Activated T-cell treated with anti-CD3 and anti-CD28 coated beads, Interleukin-2, amount 50 U/mL, for 72 hours (primary cell): ENCODE results near the gene TEPSIN. TPM values are rescaled to one million over a fixed set of nuclear protein-coding genes. Genes with fewer than 3 reads are reported as not detected.
A peak's percentile ranks its signal among the peaks of the same experiment; 100 is the strongest.

Experiments used
- ATAC-seq, 2 donors: fragments of 150-1000 bp; cut with Tn5 transposase; replicated peaks in 1 of 2; 2 replicates each; pipeline ENCODE4 v1.10.0; 2021; ENCODE audit warnings: moderate library complexity in 2 of 2, mild to moderate bottlenecking in 1 of 2
- DNase-seq, 2 donors: peaks; one replicate each; pipeline ENCODE4 v3.0.0; 2021 to 2022; ENCODE audit warnings: mixed read lengths in 1 of 2
- H3K27ac Mint-ChIP-seq: one replicate; pipeline ENCODE4 v1.8.0; 2022; ENCODE audit warnings: mild to moderate bottlenecking, moderate library complexity, mixed read lengths
- H3K27me3 Mint-ChIP-seq: one replicate; pipeline ENCODE4 v1.8.0; 2022; ENCODE audit warnings: low read depth, mixed read lengths
- H3K36me3 Mint-ChIP-seq, 2 donors: one replicate each; pipeline ENCODE4 v1.8.0; 2022; ENCODE audit warnings: mixed read lengths in 2 of 2, mild to moderate bottlenecking in 1 of 2; ENCODE audit not compliant: insufficient read depth in 2 of 2
- H3K4me1 Mint-ChIP-seq: one replicate; pipeline ENCODE4 v1.8.0; 2022; ENCODE audit warnings: low read depth, mixed read lengths
- H3K4me3 Mint-ChIP-seq, 2 donors: one replicate each; pipeline ENCODE4 v1.8.0; 2022; ENCODE audit warnings: mild to moderate bottlenecking in 2 of 2, mixed read lengths in 2 of 2, moderate library complexity in 2 of 2
- H3K9me3 Mint-ChIP-seq, 2 donors: one replicate each; pipeline ENCODE4 v1.8.0; 2022; ENCODE audit warnings: mixed read lengths in 2 of 2
- total RNA-seq, 2 donors: library from RNA; stranded (reverse); gene quantifications; one replicate each; pipeline ENCODE4 v1.2.3, GENCODE V29; 2022

Gene TEPSIN
- total RNA-seq, 2 donors from 2014 or later = 39.1 to 55.0 TPM

DNA sequence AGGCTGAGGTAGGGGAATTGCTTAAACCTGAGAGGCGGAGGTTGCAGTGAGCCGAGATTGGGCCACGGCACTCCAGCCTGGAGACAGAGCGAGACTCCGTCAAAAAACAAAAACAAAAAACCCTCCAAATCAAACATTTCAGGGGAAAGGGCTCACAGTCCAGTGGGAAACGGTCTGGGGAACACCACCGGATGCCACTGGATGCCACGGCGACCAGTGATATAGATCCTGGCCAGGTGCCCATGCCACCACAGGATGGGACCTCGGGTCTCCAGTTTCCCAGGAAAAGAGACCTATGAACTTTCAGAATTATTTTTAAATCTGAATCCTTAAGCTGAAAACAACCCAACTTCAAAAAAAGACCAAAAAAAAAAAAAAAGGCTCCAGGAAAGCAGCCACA is 28.4 kb downstream of the TEPSIN start:
- Mint-ChIP-seq H3K9me3 (no peaks in the 10 kb centered on the region), H3K27ac (no peak overlapping the region), H3K36me3 (no peaks in the 10 kb centered on the region), H3K4me1 (no peaks in the 10 kb centered on the region), H3K4me3 (no peak overlapping the region), H3K27me3 (no peaks in the 10 kb centered on the region)
- ATAC-seq (no peak), DNase-seq (no peak)

DNA sequence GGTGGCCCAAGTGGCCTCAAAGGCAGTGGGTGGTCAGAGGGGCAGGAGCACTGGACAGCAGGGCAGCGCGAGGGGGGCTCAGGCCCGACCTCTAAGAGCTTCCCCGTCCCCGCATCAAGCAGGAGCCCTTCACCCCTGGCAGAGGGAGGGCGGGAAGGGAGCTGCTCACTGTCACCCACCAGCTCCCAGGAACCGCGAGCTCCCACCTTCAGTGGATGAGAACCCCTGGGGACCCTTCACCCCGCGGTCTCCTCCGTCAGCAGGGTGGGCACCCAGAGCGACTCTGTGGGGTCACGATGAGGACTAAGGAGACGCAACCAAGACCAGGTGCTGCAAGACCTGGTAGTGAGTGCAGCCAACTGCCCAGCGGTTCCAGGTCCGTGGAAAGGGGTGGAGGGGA is 29.7 kb downstream of the TEPSIN start:
- H3K4me3 Mint-ChIP-seq = no peak overlapping the region
- no peaks in the 10 kb centered on the region for H3K9me3 Mint-ChIP-seq
- H3K27ac Mint-ChIP-seq = no peak overlapping the region
- no peak for DNase-seq
- H3K36me3 Mint-ChIP-seq = no peaks in the 10 kb centered on the region
- no peaks in the 10 kb centered on the region for H3K4me1 Mint-ChIP-seq
- no peaks in the 10 kb centered on the region for H3K27me3 Mint-ChIP-seq
- ATAC-seq = no peak

DNA sequence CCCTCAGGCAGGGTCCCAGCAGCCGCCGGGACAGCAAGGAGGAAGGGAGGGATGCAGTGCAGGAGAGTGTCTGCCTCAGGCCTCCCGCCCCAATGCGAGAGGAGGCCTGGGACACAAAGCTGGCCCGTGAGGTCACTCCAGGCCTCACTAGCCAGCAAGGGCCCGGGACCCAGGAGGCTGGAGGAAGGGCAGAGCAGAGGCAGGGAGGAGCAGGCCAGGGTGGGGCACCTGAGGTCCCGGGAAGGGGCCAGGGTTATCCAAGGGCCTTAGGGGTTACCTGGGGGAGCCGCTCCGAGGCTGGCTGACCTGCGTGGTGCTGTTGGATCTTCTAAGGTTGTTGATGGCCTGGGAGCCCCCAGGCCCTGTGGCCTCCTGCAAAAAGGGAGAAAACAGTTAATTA is 30.2 kb downstream of the TEPSIN start:
- DNase-seq = no peak
- Mint-ChIP-seq H3K4me1 (no peaks in the 10 kb centered on the region), H3K27me3 (no peaks in the 10 kb centered on the region), H3K4me3 (no peak overlapping the region), H3K9me3 (no peaks in the 10 kb centered on the region), H3K27ac (no peak overlapping the region), H3K36me3 (no peaks in the 10 kb centered on the region)
- no peak for ATAC-seq

DNA sequence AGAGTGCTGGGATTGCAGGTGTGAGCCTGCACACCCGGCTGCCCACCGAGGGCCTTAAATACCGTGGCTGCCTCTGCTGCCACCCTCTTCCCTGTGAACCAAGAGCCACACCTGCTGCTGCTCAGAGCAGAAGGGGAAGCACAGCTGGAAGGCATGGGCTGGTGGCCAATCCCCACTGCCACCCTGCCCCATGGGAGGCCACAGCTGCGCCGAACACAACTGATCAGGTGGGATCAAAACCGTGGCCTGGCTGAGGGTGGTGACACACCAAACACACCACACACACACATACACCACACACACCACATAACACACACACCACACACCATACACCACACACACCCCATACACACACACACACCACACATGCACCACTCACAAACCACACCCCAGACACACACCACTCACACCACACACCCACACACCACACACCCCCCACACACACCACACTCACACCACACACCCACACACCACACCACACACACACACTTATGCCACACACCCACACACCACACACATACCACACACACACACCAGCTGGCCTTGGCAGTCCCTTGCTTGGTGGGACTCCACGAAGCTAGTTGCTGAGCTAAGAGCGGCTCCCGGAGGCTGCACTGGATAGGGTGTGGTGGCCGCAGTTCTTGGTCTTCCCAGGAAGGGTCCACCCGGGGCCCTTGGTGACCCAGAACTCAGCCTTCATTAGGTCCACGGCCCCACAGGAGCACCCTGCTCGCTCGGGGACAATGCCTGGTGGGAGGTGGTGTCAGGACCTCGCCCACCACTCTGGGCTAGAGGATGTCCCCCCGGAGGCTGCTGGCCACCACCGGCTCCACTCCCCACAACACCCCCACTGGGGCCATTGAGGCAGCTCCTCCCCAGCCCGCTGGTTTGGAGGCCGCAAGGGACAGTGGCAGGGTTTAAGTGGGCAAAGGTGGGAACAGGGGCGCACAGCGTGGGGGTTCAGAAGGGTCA is 31.0 kb downstream of the TEPSIN start:
- H3K4me3 Mint-ChIP-seq = no peak overlapping the region
- ATAC-seq = peak in 1 of 2 donors; percentile 27
- H3K27ac Mint-ChIP-seq = peak overlapping the region; percentile 3
- H3K27me3 Mint-ChIP-seq = no peaks in the 10 kb centered on the region
- H3K4me1 Mint-ChIP-seq = no peaks in the 10 kb centered on the region
- no peaks in the 10 kb centered on the region for H3K9me3 Mint-ChIP-seq
- DNase-seq = no peak
- H3K36me3 Mint-ChIP-seq = no peaks in the 10 kb centered on the region

- no peak for DNase-seq
- Mint-ChIP-seq H3K27ac (no peak overlapping the region), H3K4me3 (no peak overlapping the region), H3K4me1 (no peaks in the 10 kb centered on the region), H3K36me3 (no peaks in the 10 kb centered on the region), H3K9me3 (no peaks in the 10 kb centered on the region), H3K27me3 (no peaks in the 10 kb centered on the region)
- no peak for ATAC-seq
These were observed 32.2 kb downstream of the TEPSIN start for GRCh38 chr17:81206657-81207056.

DNA sequence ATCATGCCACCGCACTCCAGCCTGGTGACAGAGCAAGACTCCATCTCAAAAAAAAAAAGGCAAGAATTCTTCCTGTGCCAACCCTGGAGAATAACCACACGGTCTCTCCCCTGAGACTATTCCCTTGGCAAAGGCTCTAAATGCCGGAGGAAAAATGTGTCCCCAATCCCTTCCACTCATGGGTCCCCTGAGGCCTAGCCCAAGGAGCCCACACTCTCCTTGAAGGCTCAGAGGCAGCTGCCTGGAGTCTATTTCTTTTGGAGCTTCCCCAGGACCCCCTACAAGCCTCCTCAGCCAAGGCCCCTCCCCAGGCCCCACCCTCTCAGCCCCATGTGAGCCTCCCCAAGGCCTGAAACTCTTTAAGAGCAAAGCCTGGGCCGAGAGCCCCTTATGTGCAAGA is 32.7 kb downstream of the TEPSIN start:
- no peaks in the 10 kb centered on the region for H3K27me3 Mint-ChIP-seq
- no peaks in the 10 kb centered on the region for H3K9me3 Mint-ChIP-seq
- H3K36me3 Mint-ChIP-seq = no peaks in the 10 kb centered on the region
- no peak for DNase-seq
- H3K4me1 Mint-ChIP-seq = no peaks in the 10 kb centered on the region
- no peak overlapping the region for H3K4me3 Mint-ChIP-seq
- no peak overlapping the region for H3K27ac Mint-ChIP-seq
- ATAC-seq = no peak

DNA sequence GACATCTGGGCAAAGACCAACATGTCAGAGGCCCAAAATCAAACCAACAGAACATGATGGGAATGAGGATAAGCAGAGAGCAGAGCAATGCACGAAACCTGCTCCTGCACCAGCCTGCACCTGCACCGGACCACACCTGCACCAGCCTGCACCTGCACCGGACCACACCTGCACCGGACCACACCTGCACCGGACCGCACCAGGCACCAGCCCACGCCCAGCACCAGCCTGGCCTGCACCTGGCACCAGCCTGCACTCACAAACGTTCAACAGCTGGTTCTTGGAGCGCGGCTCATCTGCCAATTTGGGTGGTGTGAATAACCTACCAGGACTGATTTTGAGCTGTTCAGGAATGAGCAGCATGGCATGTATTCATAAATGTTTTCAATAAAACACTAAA is 34.3 kb downstream of the TEPSIN start:
- no peaks in the 10 kb centered on the region for H3K36me3 Mint-ChIP-seq
- DNase-seq (no peak), ATAC-seq (no peak)
- no peaks in the 10 kb centered on the region for H3K9me3 Mint-ChIP-seq
- H3K4me1 Mint-ChIP-seq = no peaks in the 10 kb centered on the region
- H3K4me3 Mint-ChIP-seq = no peak overlapping the region
- no peaks in the 10 kb centered on the region for H3K27me3 Mint-ChIP-seq
- no peak overlapping the region for H3K27ac Mint-ChIP-seq

GRCh38 chr17:81203136-81203535 is 35.7 kb downstream of the TEPSIN start:
- DNase-seq (no peak), ATAC-seq (no peak)
- Mint-ChIP-seq H3K9me3 (no peaks in the 10 kb centered on the region), H3K27ac (no peak overlapping the region), H3K27me3 (no peaks in the 10 kb centered on the region), H3K4me1 (no peaks in the 10 kb centered on the region), H3K4me3 (no peak overlapping the region), H3K36me3 (no peaks in the 10 kb centered on the region)

GRCh38 chr17:81202318-81202717 is 36.5 kb downstream of the TEPSIN start:
- H3K27ac Mint-ChIP-seq = no peak overlapping the region
- no peaks in the 10 kb centered on the region for H3K4me1 Mint-ChIP-seq
- ATAC-seq = no peak
- no peaks in the 10 kb centered on the region for H3K9me3 Mint-ChIP-seq
- H3K36me3 Mint-ChIP-seq = no peaks in the 10 kb centered on the region
- H3K27me3 Mint-ChIP-seq = no peaks in the 10 kb centered on the region
- no peak overlapping the region for H3K4me3 Mint-ChIP-seq
- DNase-seq = no peak

DNA sequence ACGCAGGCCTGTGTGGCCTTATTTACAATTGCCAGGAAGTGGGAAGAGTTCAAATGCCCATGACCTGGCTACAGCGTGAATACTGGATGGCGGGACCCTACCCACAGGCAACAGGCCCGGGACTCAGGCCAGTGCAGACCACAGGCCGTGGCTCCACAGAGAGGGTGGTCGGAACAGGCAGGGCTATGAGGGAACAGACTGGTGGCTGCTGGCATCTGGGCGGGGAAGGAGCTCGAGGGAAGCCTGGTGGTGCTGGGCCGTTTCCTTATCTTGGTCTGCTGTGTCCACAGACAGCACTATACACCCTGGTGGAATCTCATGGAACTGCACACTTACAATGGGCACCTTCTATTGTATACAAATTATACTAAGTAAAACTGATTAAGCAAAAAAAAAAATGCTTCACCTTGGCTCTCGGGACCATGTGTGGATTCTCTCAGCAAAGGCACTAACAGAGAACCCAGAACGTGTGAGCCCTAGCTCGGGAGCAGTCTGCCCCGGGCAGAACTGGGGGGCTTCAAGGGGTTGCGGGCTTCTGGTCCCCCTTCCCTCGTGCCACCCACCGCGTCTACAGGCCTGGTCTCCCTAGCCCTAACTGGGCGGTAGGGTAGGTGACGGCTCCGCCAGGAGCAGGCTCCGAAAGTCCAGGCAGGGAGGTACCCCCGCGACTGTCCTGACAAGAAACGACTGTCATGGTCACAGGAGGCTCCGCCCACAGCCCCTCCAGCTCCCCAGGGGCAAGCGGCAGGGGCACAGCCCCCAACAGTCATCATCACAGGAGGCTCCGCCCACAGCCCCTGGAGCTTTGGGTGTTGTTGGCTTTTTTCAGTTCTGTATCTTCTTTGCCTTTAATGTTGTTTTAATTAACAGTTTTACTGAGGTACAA is 37.9 kb downstream of the TEPSIN start:
- H3K36me3 Mint-ChIP-seq = no peaks in the 10 kb centered on the region
- ATAC-seq (peak; percentile 46 to 53), DNase-seq (peak in 1 of 2 donors; percentile 18)
- no peaks in the 10 kb centered on the region for H3K9me3 Mint-ChIP-seq
- no peak overlapping the region for H3K4me3 Mint-ChIP-seq
- H3K27me3 Mint-ChIP-seq = no peaks in the 10 kb centered on the region
- no peaks in the 10 kb centered on the region for H3K4me1 Mint-ChIP-seq
- H3K27ac Mint-ChIP-seq = no peak overlapping the region

- no peaks in the 10 kb centered on the region for H3K27me3 Mint-ChIP-seq
- no peaks in the 10 kb centered on the region for H3K36me3 Mint-ChIP-seq
- H3K4me1 Mint-ChIP-seq = no peaks in the 10 kb centered on the region
- H3K27ac Mint-ChIP-seq = no peak overlapping the region
- DNase-seq (no peak), ATAC-seq (no peak)
- no peak overlapping the region for H3K4me3 Mint-ChIP-seq
- no peaks in the 10 kb centered on the region for H3K9me3 Mint-ChIP-seq
These were observed 38.7 kb downstream of the TEPSIN start for GRCh38 chr17:81200201-81200600.

DNA sequence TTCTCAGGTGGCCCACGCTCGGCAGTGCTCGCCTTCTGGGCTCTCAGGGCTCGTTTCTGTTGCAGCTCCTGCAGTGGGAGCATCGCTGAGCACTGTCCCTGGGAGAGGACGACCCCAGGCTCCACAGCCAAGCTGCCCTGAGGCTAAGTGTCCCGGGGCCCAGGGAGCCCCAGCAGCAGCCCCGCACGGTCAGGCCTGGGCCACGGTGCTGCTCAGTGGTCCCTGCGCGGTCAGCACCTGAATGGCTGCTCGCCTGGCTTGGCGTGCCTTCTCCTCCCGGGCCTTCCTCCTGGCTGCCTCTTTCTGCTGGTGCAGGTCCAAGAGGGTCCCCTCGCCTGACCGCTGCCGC is 39.4 kb downstream of the TEPSIN start:
- H3K4me1 Mint-ChIP-seq = no peaks in the 10 kb centered on the region
- no peak overlapping the region for H3K27ac Mint-ChIP-seq
- H3K9me3 Mint-ChIP-seq = no peaks in the 10 kb centered on the region
- no peaks in the 10 kb centered on the region for H3K27me3 Mint-ChIP-seq
- no peak for DNase-seq
- ATAC-seq = no peak
- H3K36me3 Mint-ChIP-seq = no peaks in the 10 kb centered on the region
- no peak overlapping the region for H3K4me3 Mint-ChIP-seq

GRCh38 chr17:81198826-81199481 is 39.9 kb downstream of the TEPSIN start:
- Mint-ChIP-seq H3K9me3 (no peaks in the 10 kb centered on the region), H3K4me3 (no peak overlapping the region), H3K4me1 (no peaks in the 10 kb centered on the region), H3K36me3 (no peaks in the 10 kb centered on the region), H3K27me3 (no peaks in the 10 kb centered on the region), H3K27ac (no peak overlapping the region)
- ATAC-seq (no peak), DNase-seq (no peak)
